Activated CD8-positive, alpha-beta memory T cell treated with anti-CD3 and anti-CD28 coated beads for 24 hours (primary cell): ENCODE data around the gene MED29.
"Not testable (repeated sequence)": the region's sequence is repeated elsewhere in the genome, so short reads cannot be mapped to it uniquely, and the experiment has no call there.

Experiments used
- DNase-seq: peaks from one replicate; pipeline ENCODE4 v3.0.0-alpha.2; 2020

MED29 gene

GRCh38 chr19:39372047-39372802 is 19.0 kb upstream of the MED29 start:
- DNase-seq = no peak

- DNase-seq = no peak
These were observed 18.2 kb upstream of the MED29 start for GRCh38 chr19:39372941-39373340.

GRCh38 chr19:39375929-39376328 is 15.2 kb upstream of the MED29 start:
- DNase-seq = no peak

GRCh38 chr19:39377373-39378362 is 13.5 kb upstream of the MED29 start:
- DNase-seq = no peak

GRCh38 chr19:39379366-39379765 is 11.8 kb upstream of the MED29 start:
- not testable (repeated sequence) for DNase-seq

DNA sequence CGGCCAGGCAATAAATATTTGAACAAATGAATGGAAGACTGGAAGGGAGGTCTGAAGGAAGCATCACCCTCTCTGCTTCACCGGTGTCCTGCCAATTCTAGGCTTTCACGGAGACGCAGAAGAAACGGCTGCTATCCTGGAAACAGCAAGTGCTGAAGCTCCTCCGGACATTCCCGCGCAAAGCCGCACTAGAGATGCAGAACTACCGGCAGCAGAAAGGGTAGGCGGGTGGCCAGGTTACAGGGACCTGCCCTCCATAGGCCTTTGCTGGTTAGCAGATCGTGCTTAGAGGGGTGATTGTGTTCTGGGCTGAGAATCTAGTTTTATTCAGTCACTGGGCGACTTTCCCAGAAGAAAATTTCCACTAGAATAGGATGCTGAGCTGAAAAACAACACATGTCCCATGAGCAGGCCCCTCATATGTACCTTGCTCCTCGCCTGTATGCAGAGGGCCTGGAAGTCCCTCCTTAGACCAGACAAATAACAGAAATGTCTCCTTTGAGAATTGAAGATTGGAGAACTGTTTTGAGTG is 11.2 kb upstream of the MED29 start:
- DNase-seq = no peak

DNA sequence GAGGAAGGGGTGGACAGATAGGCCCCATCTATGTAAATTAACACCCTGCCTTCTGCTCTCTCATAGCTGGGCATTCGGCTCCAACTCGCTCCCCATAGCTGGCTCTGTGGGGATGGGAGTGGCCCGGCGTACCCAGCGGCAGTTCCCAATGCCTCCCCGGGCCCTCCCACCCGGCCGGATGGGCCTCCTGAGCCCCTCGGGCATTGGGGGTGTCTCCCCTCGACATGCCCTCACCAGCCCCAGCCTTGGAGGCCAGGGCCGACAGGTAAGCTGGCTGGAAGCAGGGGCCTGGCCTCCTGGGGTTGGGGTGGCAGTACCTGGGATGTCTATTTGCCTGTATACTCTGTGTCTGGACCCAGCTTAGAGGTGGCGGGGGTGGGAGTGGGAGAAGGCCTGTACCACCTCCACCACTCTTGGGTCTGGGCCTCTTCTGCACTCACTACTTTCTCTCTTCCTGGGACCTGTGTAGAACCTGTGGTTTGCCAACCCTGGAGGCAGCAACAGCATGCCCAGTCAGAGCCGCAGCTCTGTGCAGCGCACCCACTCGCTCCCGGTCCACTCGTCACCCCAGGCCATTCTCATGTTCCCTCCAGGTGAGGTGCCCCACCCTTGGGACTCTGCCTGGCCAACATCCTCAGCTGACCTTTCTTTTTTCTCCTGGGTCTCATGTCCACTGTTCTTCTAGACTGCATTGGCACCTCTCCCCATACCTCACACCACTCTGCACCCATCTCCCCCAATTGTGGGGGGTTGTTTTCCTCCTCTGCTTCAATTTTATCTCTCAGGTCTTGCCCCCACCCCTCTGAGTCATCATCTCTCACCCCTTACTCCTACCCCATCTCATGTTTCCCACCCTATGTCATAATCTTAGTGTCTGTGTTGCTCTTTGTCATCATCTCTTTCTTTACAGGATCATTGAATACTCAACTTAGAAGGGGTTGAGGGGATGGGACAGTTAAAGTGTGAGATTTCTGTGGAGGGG is 10.4 kb upstream of the MED29 start:
- no peak for DNase-seq

DNA sequence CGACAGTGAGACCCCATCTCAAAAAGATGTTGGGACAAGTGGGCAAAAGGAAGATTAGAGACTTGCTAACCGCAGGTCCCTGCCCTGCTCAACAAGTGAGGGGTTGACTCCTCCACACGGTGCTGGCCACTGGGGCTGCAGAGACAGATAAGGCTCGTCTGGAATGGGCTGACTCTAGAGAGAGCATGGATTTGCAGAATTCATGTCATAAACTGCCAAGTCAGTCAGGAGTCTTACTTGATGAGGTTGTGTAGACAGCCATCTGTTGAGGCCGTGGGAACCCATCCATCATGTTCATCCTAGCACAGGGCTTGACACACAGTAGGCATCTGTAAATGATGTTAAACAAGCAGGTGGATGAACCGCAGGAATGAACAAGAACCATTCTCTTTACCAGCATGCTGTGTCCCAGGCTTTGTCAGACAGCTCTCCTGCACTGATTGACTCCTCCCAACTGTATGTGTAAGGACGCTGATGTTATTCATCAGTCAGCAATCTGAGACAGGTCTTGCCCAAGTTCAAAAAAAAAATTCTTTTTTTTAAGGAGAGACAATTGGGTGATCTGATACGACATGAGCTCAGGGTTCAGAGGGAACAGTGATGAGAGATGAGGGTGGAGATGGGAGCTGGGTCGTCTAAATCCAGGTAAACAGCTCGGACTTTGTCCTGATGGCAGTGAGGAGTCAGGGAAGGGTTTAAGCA is 9.1 kb upstream of the MED29 start:
- DNase-seq = no peak

GRCh38 chr19:39382991-39383828 is 8.0 kb upstream of the MED29 start:
- DNase-seq = no peak

- DNase-seq = no peak
These were observed 6.2 kb upstream of the MED29 start for GRCh38 chr19:39384839-39385568.

DNA sequence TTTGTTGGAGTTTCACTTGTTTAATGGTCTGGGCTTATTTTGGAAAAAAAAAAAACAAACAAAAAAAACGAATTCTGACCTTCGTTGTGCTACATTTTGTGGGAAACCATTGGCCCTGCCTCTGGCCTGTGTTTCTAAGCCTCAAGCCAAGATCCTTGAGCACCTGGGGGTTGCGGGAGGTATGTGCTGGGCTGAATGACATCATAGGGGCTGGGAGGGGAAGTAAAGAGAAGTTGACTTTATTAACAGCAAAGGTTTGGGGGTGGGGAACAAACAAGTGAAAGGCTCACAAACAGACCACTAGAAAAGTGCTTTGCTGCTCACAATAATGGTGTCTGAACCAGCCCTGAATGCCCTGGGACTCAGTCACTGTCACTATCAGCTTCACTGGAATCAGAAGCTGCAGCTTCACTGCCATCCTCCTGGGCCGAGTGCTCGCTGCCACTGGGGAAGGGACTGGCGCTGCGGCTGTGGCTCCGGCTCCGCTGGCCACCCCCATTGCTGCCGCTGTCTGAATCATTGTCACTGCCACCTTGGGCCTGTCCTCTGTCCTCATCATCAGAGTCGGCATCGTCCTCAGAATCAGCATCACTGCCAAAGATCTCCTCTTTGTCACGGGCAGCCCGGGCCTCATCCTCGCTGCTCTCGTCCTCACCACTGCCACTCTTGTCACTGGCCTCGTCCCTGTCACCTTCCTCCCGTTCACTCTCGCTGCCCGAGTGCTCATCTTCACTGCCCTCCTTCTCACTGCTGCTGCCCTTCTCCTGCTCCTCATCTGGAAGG is 5.4 kb upstream of the MED29 start:
- no peak for DNase-seq

- DNase-seq = no peak
These were observed 4.6 kb upstream of the MED29 start for GRCh38 chr19:39386557-39386956.

- no peak for DNase-seq
These were observed 2.5 kb upstream of the MED29 start for GRCh38 chr19:39388657-39389056.

DNA sequence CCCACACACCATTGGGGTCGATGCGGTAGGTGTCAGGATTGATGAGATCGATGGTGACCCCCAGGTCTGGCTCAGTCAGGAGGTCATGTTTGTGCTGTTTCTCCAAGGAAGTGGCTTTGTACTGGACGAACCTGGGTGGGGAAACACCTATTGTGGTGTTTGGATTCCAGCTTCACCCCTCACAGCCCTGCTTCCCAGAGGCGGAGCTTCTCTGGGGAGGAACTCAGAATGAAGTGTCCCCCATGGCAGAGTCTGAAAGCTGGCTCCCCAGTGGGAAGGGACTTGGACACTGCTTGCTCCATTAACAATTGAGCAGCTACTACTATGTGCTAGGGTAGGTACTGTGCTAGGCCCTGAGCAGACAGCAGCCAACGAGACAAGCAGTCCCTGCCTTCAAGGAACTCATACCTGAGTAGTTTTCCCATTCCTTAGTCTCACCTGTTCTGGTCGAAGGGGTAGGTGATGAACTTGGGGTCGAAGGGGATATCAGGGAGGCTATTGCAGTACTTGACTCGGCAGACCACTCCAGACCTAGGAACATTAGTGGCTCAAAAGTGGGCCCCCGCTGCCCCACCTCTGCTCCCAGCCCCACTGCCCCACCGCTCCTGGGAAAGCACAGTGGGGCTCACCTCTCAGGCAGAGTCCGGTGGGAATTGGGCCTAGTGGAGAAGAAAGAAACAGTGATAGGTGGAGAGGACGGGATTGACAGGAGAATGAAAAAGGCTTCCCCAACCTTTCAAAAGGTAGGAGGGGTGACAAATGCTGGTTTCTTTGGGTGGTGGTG is 1.4 kb upstream of the MED29 start:
- DNase-seq = no peak

DNA sequence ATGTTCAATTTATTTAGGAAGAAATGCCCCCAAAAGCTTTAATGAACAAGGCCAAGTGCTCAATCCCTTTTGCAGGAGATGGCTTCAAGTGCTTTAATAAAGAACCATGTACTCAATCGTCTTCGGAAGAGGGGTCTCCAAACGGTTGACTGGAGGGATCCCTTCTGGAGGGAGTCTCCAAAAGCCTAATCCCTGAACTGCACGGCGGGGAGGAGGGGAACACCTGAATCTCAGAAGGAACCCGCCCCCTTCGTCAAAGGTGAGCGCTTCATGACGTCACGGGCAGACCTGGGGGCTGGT is 777 bp upstream of the MED29 start:
- DNase-seq = no peak

- DNase-seq = peak; percentile 97
These were observed 6.5 kb downstream of the MED29 start for GRCh38 chr19:39397360-39398296.

- DNase-seq = peak; percentile 78
These were observed 7.2 kb downstream of the MED29 start for GRCh38 chr19:39398297-39398864.
